Endothelial cell of umbilical vein (primary cell): ENCODE data around the gene AP5Z1. TPM values are rescaled to one million over a fixed set of nuclear protein-coding genes. Genes with fewer than 3 reads are reported as not detected.

ENCODE experiments used
- BruUV-seq: library from RNA; stranded (reverse); fragments of 400-500 nt; replicated peaks from 2 replicates; lab custom pipeline; 2021; lab: Mats Ljungman, UMichigan
- CTCF ChIA-PET: fragments of 300-600, 350-600 bp; sonication (Branson Sonifier 250); formaldehyde crosslinking; loops from one replicate; lab custom pipeline; 2021; ENCODE audit warnings: antibody characterized with exemption, inconsistent platforms; lab: Charles Lee
- POLR2A ChIA-PET: fragments of 300-600, 350-600 bp; sonication (Branson Sonifier 250); formaldehyde crosslinking; loops from one replicate; lab custom pipeline; 2021; ENCODE audit warnings: antibody characterized with exemption, inconsistent platforms; lab: Charles Lee
- DNase-seq: peaks from one replicate; pipeline ENCODE4 v3.0.0-alpha.2; 2011; ENCODE audit warnings: low read depth, low spot score
- FAIRE-seq: peaks from 2 replicates; lab custom pipeline; 2011; peaks lifted over from hg19 to GRCh38; lab: Jason Lieb, UNC
- H2AFZ ChIP-seq: 2 replicates; pipeline ENCODE4 v1.6.0; 2012; ENCODE audit warnings: low read depth, low read length, control low read depth, inconsistent platforms
- H3K27ac ChIP-seq: 2 replicates; pipeline ENCODE4 v1.5.1; 2011; ENCODE audit warnings: low read depth, mild to moderate bottlenecking, control low read depth, low read length, moderate library complexity; ENCODE audit not compliant: insufficient read depth
- H3K27me3 ChIP-seq, 2 experiments: 2 replicates each; pipeline versions ENCODE4 v1.6.0 to v1.6.1; 2011; ENCODE audit warnings: low read length in 2 of 2, mixed read lengths in 1 of 2; ENCODE audit not compliant: control insufficient read depth in 2 of 2, insufficient read depth in 2 of 2
- H3K36me3 ChIP-seq, 2 experiments: 2 replicates in 1 of 2; 3 replicates in 1 of 2; pipeline ENCODE4 v1.5.1; 2011; ENCODE audit warnings: low read length in 2 of 2, mild to moderate bottlenecking in 1 of 2, moderate library complexity in 1 of 2; ENCODE audit not compliant: control insufficient read depth in 2 of 2, insufficient read depth in 2 of 2; ENCODE audit errors: extremely low read depth in 1 of 2
- H3K4me1 ChIP-seq: 3 replicates; pipeline ENCODE4 v1.5.1; 2011; ENCODE audit warnings: mild to moderate bottlenecking, low read length; ENCODE audit not compliant: control insufficient read depth, insufficient read depth; ENCODE audit errors: extremely low read depth
- H3K4me2 ChIP-seq: 2 replicates; pipeline ENCODE4 v1.6.1; 2011; ENCODE audit warnings: low read length, control low read depth, mixed read lengths; ENCODE audit not compliant: insufficient read depth
- H3K4me3 ChIP-seq, 3 experiments: fragments of 200-600 bp in 1 of 3; sonication (generic), shearing (Covaris generic) in 1 of 3; replicated peaks in 1 of 3; 2 replicates each; pipeline ENCODE4 v1.5.1; 2011 to 2016; ENCODE audit warnings: control low read depth in 3 of 3, low read length in 3 of 3, mild to moderate bottlenecking in 2 of 3, inconsistent platforms in 1 of 3, low read depth in 1 of 3, moderate library complexity in 1 of 3; ENCODE audit not compliant: insufficient read depth in 1 of 3
- H3K79me2 ChIP-seq: 2 replicates; pipeline ENCODE4 v1.6.0; 2012; ENCODE audit warnings: low read length, inconsistent platforms; ENCODE audit not compliant: control insufficient read depth, insufficient read depth
- H3K9ac ChIP-seq: replicated peaks from 2 replicates; pipeline ENCODE3; 2011; ENCODE audit warnings: low read length, control low read depth; ENCODE audit not compliant: insufficient read depth; ENCODE audit errors: extremely low read depth
- H3K9me1 ChIP-seq: replicated peaks from 3 replicates; pipeline ENCODE4 v1.6.0; 2011; ENCODE audit warnings: mild to moderate bottlenecking, low read length; ENCODE audit not compliant: control insufficient read depth, insufficient read depth; ENCODE audit errors: extremely low read depth
- H3K9me3 ChIP-seq: replicated peaks from 2 replicates; pipeline ENCODE4 v1.5.1; 2012; ENCODE audit warnings: low read length, inconsistent platforms; ENCODE audit not compliant: control insufficient read depth, insufficient read depth
- H4K20me1 ChIP-seq: replicated peaks from 2 replicates; pipeline ENCODE3; 2011; ENCODE audit warnings: mild to moderate bottlenecking, low read length; ENCODE audit not compliant: control insufficient read depth, insufficient read depth; ENCODE audit errors: extremely low read depth
- CTCF ChIP-seq, 2 donors: IDR thresholded peaks; 1 replicate in 1 of 2; 2 replicates in 1 of 2; pipeline ENCODE4 v1.5.1; 2011; ENCODE audit warnings: low read length in 2 of 2, mild to moderate bottlenecking in 2 of 2, moderate library complexity in 2 of 2, control low read depth in 1 of 2, inconsistent platforms in 1 of 2, low read depth in 1 of 2; ENCODE audit not compliant: insufficient read depth in 1 of 2; ENCODE audit errors: extremely low read depth in 1 of 2
- EZH2 ChIP-seq: IDR thresholded peaks from 2 replicates; pipeline ENCODE4 v1.6.1; 2012; ENCODE audit warnings: borderline replicate concordance, low read depth, mild to moderate bottlenecking, moderate library complexity, low read length, inconsistent platforms; ENCODE audit not compliant: severe bottlenecking
- GATA2 ChIP-seq: IDR thresholded peaks from 2 replicates; pipeline ENCODE4 v1.7.0; 2011; ENCODE audit warnings: low read depth, mild to moderate bottlenecking, moderate library complexity, mixed read lengths, low read length; ENCODE audit not compliant: insufficient read length, insufficient read depth
- JUN ChIP-seq: IDR thresholded peaks from 2 replicates; pipeline ENCODE4 v1.6.1; 2011; ENCODE audit warnings: borderline replicate concordance, low read depth; ENCODE audit not compliant: insufficient read length, insufficient read depth
- MAX ChIP-seq: IDR thresholded peaks from 2 replicates; pipeline ENCODE4 v1.6.1; 2011; ENCODE audit not compliant: insufficient read depth, insufficient read length
- POLR2A ChIP-seq: IDR thresholded peaks from 2 replicates; pipeline ENCODE4 v1.6.1; 2012; ENCODE audit warnings: low read depth, mild to moderate bottlenecking, control low read depth, low read length
- dilution Hi-C: fragments of 300-500 bp; cut with MboI; formaldehyde crosslinking; loops from one replicate; pipeline ENCODE4 v1.15.0; 2019; ENCODE audit warnings: low sequenced_read_pairs; ENCODE audit not compliant: extremely low pct_ligation_motif_present
- intact Hi-C: fragments of 100-400 bp; cut with micrococcal nuclease; formaldehyde crosslinking; loops from one replicate; pipeline ENCODE4 v1.10.0; 2022
- polyA plus RNA-seq, 4 experiments: library from polyadenylated mRNA; depleted of rRNA in 3 of 4; stranded (reverse) in 3 of 4; unstranded in 1 of 4; fragments of >200 nt; gene quantifications; 2 replicates each; pipeline versions ENCODE4 v1.2.1 to v1.2.3, GENCODE V29; 2011 to 2012; ENCODE audit warnings: missing spikeins in 1 of 4
- total RNA-seq: library from RNA; stranded (reverse); gene quantifications from 2 replicates; pipeline ENCODE4 v1.2.3, GENCODE V29; 2021

Gene AP5Z1
- total and polyA plus RNA-seq, 2 donors (not counting 3 experiments of a cell fraction or from before 2014, with no cell fraction given), result 53.7 to 58.9 TPM

- POLR2A ChIA-PET, result no interaction called here
- Histone ChIP-seq H2AFZ (no peak overlapping the region), H3K4me2 (no peak overlapping the region), H3K79me2 (peaks cover 7% of the 10 kb centered on the region), H4K20me1 (no peaks in the 10 kb centered on the region), H3K9me3 (no peaks in the 10 kb centered on the region), H3K9me1 (no peaks in the 10 kb centered on the region), H3K27me3 (no peaks in the 10 kb centered on the region), H3K9ac (no peak overlapping the region), H3K36me3 (peaks cover 23 to 53% of the 10 kb centered on the region in 2 experiments), H3K4me1 (no peaks in the 10 kb centered on the region), H3K4me3 (no peak overlapping the region), H3K27ac (no peak overlapping the region)
- TF ChIP-seq POLR2A (no peak), CTCF (IDR thresholded peaks at IDR 0.05; ENCODE audit: extremely low read depth in 1 of 2, insufficient read depth in 1 of 2, low read depth in 1 of 2, low read length in 2 of 2) (no peak), GATA2 (no peak), MAX (no peak), EZH2 (no peak), JUN (no peak)
- dilution Hi-C loops, result no loop called here
- intact Hi-C loops, result no loop called here
- CTCF ChIA-PET, result no interaction called here
- FAIRE-seq (no peak), DNase-seq (no peak)
- no TSS peak for BruUV-seq
Measured at GRCh38 chr7:4783762-4784351, 8.4 kb downstream of the AP5Z1 start.
